D721Med (cell line): Measurements from ENCODE around the gene HEYL.

Experiments used
- DNase-seq: peaks from one replicate; pipeline ENCODE4 v3.0.0; 2011; ENCODE audit warnings: low spot score; ENCODE audit not compliant: insufficient read length
- FAIRE-seq: peaks from 2 replicates; lab custom pipeline; 2011; peaks lifted over from hg19 to GRCh38; lab: Jason Lieb, UNC
- TF ChIP-seq, protein P1 (sequence below): IDR thresholded peaks from 2 replicates; pipeline ENCODE4 v1.5.1; 2012; ENCODE audit warnings: mild to moderate bottlenecking, control low read depth; ENCODE audit not compliant: insufficient read depth; ENCODE audit errors: missing control alignments

HEYL gene

DNA sequence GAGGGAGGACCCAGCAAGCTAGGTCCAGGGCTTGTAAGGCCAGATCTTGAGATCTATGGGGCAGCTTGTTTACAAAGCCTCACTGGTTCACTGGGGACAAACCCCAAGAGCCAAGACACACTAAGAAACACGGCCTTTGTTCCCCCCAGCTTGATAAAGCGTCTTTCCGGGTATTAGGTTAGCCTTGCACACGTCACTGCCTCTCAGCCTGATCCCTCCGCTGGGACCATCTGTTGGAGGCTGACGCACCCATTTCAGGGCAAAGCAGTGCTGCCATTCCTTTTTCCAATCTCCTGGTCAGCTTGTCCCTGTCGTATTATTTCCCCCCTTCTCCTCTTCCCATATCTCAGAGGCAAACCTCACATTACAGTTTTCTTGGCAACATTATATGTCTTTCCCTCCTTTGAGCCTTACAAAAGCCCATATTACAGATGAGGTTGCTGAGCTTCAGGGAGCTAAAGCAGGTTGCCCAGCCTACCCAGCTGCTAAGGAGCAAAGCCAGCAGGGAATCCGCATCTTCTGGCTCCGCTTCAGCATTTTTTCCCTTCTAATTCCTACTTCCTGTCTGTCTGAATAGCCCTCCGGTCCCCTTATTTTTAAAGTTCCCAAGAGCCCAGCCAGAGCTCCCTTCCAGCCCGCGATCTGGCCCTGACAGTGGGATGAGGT lies 4.1 kb downstream of the HEYL start:
- TF ChIP-seq, protein P1, sequence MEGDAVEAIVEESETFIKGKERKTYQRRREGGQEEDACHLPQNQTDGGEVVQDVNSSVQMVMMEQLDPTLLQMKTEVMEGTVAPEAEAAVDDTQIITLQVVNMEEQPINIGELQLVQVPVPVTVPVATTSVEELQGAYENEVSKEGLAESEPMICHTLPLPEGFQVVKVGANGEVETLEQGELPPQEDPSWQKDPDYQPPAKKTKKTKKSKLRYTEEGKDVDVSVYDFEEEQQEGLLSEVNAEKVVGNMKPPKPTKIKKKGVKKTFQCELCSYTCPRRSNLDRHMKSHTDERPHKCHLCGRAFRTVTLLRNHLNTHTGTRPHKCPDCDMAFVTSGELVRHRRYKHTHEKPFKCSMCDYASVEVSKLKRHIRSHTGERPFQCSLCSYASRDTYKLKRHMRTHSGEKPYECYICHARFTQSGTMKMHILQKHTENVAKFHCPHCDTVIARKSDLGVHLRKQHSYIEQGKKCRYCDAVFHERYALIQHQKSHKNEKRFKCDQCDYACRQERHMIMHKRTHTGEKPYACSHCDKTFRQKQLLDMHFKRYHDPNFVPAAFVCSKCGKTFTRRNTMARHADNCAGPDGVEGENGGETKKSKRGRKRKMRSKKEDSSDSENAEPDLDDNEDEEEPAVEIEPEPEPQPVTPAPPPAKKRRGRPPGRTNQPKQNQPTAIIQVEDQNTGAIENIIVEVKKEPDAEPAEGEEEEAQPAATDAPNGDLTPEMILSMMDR, result no peak
- DNase-seq, result peak; percentile 85

DNA sequence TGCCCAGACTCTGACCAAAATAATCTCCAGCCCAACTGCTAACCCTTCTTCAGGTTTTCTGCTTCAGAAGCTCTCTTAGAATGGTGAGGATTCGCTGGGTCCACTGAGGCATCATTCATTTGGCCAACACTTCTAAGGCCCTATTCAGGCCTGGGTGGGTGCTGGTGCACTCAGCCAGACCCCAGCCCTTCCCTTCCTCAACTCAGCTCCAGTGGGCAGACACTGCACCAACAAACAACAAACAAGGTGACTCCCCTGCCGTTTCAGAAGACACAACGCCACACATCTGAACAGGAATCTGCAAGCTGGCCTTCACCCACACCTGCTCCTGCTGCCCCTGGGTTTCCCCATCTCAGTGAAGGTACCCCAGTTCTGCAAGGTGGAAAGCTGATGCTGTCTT lies 6.0 kb downstream of the HEYL start:
- FAIRE-seq (no peak), DNase-seq (no peak)
- TF ChIP-seq, protein P1, result no peak

More for the DNA sequence above, 4.1 kb downstream of the HEYL start:
- peak; percentile 87 for FAIRE-seq

DNA sequence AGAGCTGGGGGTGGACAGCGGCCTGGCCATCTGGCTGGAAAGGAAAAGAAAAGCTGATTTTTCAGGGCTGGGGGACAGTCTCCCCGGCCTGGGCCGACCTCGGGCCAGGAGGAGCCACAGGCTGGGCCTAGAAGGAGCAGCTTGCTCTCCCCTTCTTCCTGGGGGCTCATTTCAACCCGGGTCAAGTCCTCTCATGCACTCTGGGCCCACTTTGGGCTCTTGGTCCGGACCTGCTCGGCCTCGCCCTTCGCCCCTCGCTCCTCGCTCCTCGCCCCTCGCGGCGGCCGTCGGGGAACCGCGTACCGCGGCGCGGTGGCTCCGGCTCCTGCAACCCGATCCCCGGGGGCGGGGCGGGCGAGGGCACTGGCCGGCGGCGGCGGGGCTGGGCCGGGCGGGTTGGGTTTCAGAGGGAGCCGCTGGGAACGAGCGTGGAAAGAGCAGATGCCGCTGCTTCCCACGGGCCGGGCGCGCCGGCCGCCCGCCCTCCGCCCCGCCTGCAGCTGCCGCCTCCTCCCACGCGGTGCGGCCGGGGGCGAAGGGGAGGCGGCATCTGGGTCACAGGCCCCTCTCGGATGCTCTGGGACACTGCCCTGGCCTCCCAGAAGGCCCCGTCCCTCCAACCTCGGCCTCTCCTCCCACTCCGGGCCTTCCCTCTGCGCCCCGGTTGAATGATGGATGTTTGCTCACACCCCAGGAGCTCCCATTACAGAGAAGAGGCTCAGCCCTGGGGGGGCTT lies 6.6 kb downstream of the HEYL start:
- TF ChIP-seq, protein P1, result no peak
- DNase-seq, result no peak
- FAIRE-seq, result no peak

DNA sequence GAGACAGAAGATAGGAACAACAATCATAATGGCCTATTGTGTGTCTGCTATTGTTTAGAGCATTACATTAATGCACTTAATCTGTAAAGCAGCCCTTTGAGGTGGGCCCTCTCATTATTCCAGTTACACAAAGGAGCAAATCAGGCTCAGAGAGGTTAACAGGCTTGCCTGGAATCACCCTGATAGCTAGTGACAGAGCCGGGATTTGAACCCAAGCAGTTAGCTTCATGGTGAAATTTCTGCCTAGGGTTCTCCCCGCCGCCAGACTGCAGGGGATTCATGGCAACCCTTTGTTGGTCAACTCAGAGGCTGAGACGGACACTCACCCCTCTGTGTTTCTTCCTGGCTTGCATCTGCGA lies 7.1 kb downstream of the HEYL start:
- TF ChIP-seq, protein P1, result no peak
- DNase-seq (no peak), FAIRE-seq (no peak)

DNA sequence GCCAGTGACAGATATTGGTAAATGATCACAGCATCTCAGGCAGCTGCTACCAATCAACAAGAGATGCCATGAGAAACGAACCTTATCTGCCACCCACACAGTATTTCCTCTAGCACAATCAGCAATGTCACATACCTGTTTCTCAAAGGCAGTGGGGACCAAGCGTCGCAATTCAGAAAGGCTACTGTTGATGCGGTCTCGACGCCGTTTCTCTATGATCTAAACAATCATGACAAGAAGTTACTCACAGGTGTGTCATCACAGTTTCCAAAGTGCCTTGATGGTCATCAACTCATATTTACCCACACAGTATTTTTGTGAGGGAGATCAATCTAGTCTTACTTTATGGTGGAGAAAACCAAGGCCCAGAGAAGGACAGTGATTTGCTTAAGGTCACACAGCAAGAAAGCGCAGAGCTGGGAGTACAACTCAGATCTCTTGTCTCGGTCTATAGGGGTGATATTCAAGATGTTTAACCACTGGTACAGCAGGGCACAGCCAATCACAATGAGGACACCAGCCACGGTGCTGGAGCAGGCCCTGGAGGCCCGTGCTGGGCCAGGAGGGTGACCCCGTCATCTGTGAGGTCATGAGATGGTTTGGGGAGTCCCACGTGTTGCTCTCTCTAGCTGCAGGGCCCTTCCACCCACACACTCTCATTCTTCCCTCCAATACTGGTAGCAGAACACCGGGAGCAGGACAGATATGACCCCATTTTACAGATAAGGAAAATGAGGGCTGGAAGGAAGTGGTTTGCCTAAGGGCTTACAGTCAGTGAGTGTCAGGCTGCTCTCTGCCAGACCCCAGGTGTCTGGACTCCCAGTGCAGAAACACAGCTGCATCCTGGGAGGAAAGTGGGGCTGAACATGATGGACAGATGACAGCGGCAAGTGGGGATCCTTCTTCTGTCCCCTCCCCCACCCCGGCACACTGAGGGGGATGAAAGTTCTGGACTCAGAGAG lies 7.8 kb downstream of the HEYL start:
- TF ChIP-seq, protein P1, result no peak
- DNase-seq (no peak), FAIRE-seq (no peak)

DNA sequence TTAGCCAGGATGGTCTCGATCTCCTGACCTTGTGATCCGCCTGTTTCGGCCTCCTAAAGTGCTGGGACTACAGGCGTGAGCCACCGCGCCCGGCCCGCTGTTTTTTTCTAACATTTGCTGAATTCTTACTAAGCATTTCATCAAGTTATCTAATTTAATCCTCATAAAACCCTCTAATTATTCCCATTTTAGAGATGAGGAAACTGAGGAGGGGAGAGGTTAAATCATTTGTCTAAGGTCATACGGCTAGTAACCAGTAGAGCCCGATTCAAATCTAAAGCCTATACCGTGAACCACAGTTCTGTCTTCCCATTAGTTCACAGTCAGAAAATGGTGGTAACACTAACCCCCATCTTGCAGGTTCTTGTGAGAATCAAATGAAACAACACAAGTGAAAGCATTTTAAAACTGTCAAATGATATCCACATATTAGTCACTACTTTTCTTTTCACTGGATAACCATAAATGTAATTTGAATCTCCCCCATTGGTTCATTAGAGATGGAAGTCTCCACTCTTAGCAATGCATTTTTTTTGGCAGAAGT lies 10.6 kb downstream of the HEYL start:
- FAIRE-seq, result no peak
- TF ChIP-seq, protein P1, result no peak

More for the DNA sequence above, 10.6 kb downstream of the HEYL start:
- no peak for DNase-seq
